Fibroblast of lung (primary cell): ENCODE results near the gene ITCH. TPM values are rescaled to one million over a fixed set of nuclear protein-coding genes. Genes with fewer than 3 reads are reported as not detected.
A peak's percentile ranks its signal among the peaks of the same experiment; 100 is the strongest.
"Not testable (repeated sequence)": the region's sequence is repeated elsewhere in the genome, so short reads cannot be mapped to it uniquely, and the experiment has no call there.

ENCODE experiments used
- DNase-seq, 2 donors: peaks; one replicate each; pipeline versions ENCODE4 v3.0.0 to v3.0.0-alpha.2; 2010; ENCODE audit warnings: low read depth in 2 of 2
- H2AFZ ChIP-seq: 2 replicates; pipeline ENCODE4 v1.5.1; 2012; ENCODE audit warnings: low read length, control low read depth, inconsistent platforms
- H3K27ac ChIP-seq: 2 replicates; pipeline ENCODE4 v1.5.1; 2011; ENCODE audit warnings: low read length, control low read depth; ENCODE audit not compliant: insufficient read depth
- H3K27me3 ChIP-seq: 2 replicates; pipeline ENCODE4 v1.5.1; 2011; ENCODE audit warnings: mild to moderate bottlenecking, low read length; ENCODE audit not compliant: control insufficient read depth, insufficient read depth
- H3K36me3 ChIP-seq: 2 replicates; pipeline ENCODE4 v1.5.1; 2011; ENCODE audit warnings: low read length; ENCODE audit not compliant: control insufficient read depth, insufficient read depth
- H3K4me1 ChIP-seq: 2 replicates; pipeline ENCODE4 v1.5.1; 2011; ENCODE audit warnings: low read length; ENCODE audit not compliant: control insufficient read depth, insufficient read depth; ENCODE audit errors: extremely low read depth
- H3K4me2 ChIP-seq: 2 replicates; pipeline ENCODE4 v1.5.1; 2011; ENCODE audit warnings: low read length, control low read depth; ENCODE audit not compliant: insufficient read depth; ENCODE audit errors: extremely low read depth
- H3K4me3 ChIP-seq, 4 experiments: fragments of 200-600 bp in 1 of 4; sonication (generic) in 1 of 4; replicated peaks in 1 of 4; 2 replicates each; pipeline ENCODE4 v1.5.1; 2011 to 2016; ENCODE audit warnings: low read length in 4 of 4, low read depth in 3 of 4, mild to moderate bottlenecking in 3 of 4, control low read depth in 2 of 4, inconsistent platforms in 1 of 4, mixed read lengths in 1 of 4; ENCODE audit not compliant: insufficient read depth in 1 of 4; ENCODE audit errors: control extremely low read depth in 1 of 4
- H3K79me2 ChIP-seq: 2 replicates; pipeline ENCODE4 v1.5.1; 2012; ENCODE audit warnings: mild to moderate bottlenecking, low read length, inconsistent platforms; ENCODE audit not compliant: control insufficient read depth, insufficient read depth
- H3K9ac ChIP-seq: 2 replicates; pipeline ENCODE4 v1.5.1; 2011; ENCODE audit warnings: mild to moderate bottlenecking, low read length, control low read depth; ENCODE audit not compliant: insufficient read depth
- H3K9me3 ChIP-seq: 2 replicates; pipeline ENCODE4 v1.5.1; 2012; ENCODE audit warnings: low read depth, low read length; ENCODE audit not compliant: control insufficient read depth, insufficient read depth
- H4K20me1 ChIP-seq: 2 replicates; pipeline ENCODE4 v1.5.1; 2011; ENCODE audit warnings: low read length; ENCODE audit not compliant: control insufficient read depth, insufficient read depth; ENCODE audit errors: extremely low read depth
- EZH2 ChIP-seq: IDR thresholded peaks from 2 replicates; pipeline ENCODE4 v1.5.1; 2012; ENCODE audit warnings: low read length, control low read depth, mild to moderate bottlenecking; ENCODE audit errors: missing control alignments
- polyA plus RNA-seq, 2 donors: library from polyadenylated mRNA; depleted of rRNA in 1 of 2; stranded (reverse) in 1 of 2; unstranded in 1 of 2; fragments of >200 nt; gene quantifications; 2 replicates each; pipeline ENCODE4 v1.2.1, GENCODE V29; 2011 to 2012; ENCODE audit warnings: missing spikeins in 1 of 2
- total RNA-seq: library from RNA; depleted of rRNA; stranded (reverse); fragments of >200 nt; gene quantifications from 2 replicates; pipeline ENCODE4 v1.2.1, GENCODE V29; 2014
- TF ChIP-seq, protein P1 (sequence below), 2 donors: IDR thresholded peaks in 1 of 2; conservative IDR thresholded peaks in 1 of 2; 1 replicate in 1 of 2; 2 replicates in 1 of 2; pipeline ENCODE4 v1.5.1; 2011 to 2012; ENCODE audit warnings: low read length in 2 of 2, control low read depth in 1 of 2, inconsistent platforms in 1 of 2, low read depth in 1 of 2, mild to moderate bottlenecking in 1 of 2

The ITCH gene
- total and polyA plus RNA-seq, 2 donors (not counting 1 experiment from before 2014, with no cell fraction given) = 25.0 to 77.6 TPM

- Histone ChIP-seq H4K20me1 (no peaks in the 10 kb centered on the region), H3K4me3 (no peak overlapping the region), H3K9ac (no peak overlapping the region), H3K9me3 (no peaks in the 10 kb centered on the region), H2AFZ (no peak overlapping the region), H3K27ac (no peak overlapping the region), H3K27me3 (no peaks in the 10 kb centered on the region), H3K36me3 (no peaks in the 10 kb centered on the region), H3K79me2 (peaks cover 3% of the 10 kb centered on the region), H3K4me2 (no peak overlapping the region), H3K4me1 (peaks cover 3% of the 10 kb centered on the region)
- no peak for DNase-seq
- no peak for TF ChIP-seq EZH2
- TF ChIP-seq, protein P1, sequence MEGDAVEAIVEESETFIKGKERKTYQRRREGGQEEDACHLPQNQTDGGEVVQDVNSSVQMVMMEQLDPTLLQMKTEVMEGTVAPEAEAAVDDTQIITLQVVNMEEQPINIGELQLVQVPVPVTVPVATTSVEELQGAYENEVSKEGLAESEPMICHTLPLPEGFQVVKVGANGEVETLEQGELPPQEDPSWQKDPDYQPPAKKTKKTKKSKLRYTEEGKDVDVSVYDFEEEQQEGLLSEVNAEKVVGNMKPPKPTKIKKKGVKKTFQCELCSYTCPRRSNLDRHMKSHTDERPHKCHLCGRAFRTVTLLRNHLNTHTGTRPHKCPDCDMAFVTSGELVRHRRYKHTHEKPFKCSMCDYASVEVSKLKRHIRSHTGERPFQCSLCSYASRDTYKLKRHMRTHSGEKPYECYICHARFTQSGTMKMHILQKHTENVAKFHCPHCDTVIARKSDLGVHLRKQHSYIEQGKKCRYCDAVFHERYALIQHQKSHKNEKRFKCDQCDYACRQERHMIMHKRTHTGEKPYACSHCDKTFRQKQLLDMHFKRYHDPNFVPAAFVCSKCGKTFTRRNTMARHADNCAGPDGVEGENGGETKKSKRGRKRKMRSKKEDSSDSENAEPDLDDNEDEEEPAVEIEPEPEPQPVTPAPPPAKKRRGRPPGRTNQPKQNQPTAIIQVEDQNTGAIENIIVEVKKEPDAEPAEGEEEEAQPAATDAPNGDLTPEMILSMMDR (conservative IDR thresholded peaks at IDR 0.05 in 1 of 2, IDR thresholded peaks at IDR 0.05 in 1 of 2; ENCODE audit: low read depth in 1 of 2, low read length in 2 of 2) = no peak
Measured at GRCh38 chr20:34511891-34512265, 148.8 kb downstream of the ITCH start.

DNA sequence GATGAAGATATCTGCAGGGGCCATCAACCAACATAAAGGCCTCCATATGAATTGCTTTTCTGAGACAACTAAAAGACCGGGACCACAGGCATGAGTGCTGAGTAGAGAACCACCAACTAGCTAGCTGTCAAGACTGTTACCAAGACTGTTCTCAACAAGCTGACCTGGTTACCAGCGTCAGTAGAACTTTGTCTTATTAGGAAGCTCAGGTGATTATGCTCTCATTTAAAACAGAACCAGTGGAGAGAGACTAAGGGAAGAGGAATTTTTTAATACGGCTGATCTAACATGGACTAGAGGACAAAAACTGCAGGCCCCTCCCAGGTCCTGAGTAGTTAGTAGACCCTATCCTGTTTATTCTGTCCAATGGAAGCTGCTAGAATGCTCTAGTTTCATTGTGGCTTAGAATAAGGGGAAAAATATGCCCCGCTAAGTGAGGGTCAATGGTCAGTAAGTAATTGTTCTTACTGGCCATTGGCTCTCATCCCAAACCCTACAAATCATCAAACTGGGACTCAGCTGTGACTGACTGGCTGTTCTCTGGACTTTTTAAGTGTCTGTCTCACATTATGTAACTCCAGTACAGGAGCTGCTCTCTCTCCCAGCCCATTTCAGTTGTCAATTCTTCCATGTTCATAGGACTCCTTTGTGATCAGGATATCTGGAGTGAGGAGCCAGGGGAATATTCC is 149.3 kb downstream of the ITCH start:
- Histone ChIP-seq H3K4me3 (no peak overlapping the region), H3K27me3 (no peaks in the 10 kb centered on the region), H3K4me2 (no peak overlapping the region), H3K79me2 (peaks cover 9% of the 10 kb centered on the region), H4K20me1 (no peaks in the 10 kb centered on the region), H3K36me3 (no peaks in the 10 kb centered on the region), H3K27ac (peak overlapping the region; percentile 38), H3K4me1 (peaks cover 3% of the 10 kb centered on the region), H3K9ac (no peak overlapping the region), H2AFZ (no peak overlapping the region), H3K9me3 (no peaks in the 10 kb centered on the region)
- peak; percentile 18 to 33 for DNase-seq
- no peak for TF ChIP-seq EZH2
- TF ChIP-seq, protein P1 (conservative IDR thresholded peaks at IDR 0.05 in 1 of 2, IDR thresholded peaks at IDR 0.05 in 1 of 2; ENCODE audit: low read depth in 1 of 2, low read length in 2 of 2) = no peak

GRCh38 chr20:34512955-34513419 is 149.9 kb downstream of the ITCH start:
- peak overlapping the region; percentile 38 for H3K27ac ChIP-seq
- no peaks in the 10 kb centered on the region for H4K20me1 ChIP-seq
- DNase-seq = no peak
- H3K27me3 ChIP-seq = no peaks in the 10 kb centered on the region
- H3K79me2 ChIP-seq = peaks cover 14% of the 10 kb centered on the region
- no peak overlapping the region for H3K9ac ChIP-seq
- TF ChIP-seq, protein P1 (conservative IDR thresholded peaks at IDR 0.05 in 1 of 2, IDR thresholded peaks at IDR 0.05 in 1 of 2; ENCODE audit: low read depth in 1 of 2, low read length in 2 of 2) = no peak
- TF ChIP-seq EZH2 = no peak
- H3K4me2 ChIP-seq = no peak overlapping the region
- H2AFZ ChIP-seq = no peak overlapping the region
- no peaks in the 10 kb centered on the region for H3K9me3 ChIP-seq
- no peak overlapping the region for H3K4me3 ChIP-seq
- no peaks in the 10 kb centered on the region for H3K36me3 ChIP-seq
- H3K4me1 ChIP-seq = peaks cover 3% of the 10 kb centered on the region

DNA sequence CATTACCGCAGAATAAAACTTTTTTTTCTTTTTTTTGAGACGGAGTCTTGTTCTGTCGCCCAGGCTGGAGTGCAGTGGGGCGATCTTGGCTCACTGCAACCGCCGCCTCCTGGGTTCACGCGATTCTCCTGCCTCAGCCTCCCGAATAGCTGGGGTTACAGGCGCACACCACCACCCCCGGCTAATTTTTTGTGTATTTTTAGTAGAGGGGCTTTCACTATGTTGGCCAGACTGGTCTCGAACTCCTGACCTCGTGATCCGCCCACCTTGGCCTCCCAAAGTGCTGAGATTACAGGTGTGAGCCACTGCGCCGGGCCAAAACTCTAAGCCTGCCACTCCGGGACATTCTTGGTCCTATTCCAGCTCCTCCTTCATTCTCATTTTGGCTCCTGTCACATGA is 151.0 kb downstream of the ITCH start:
- not testable (repeated sequence) for H3K27ac ChIP-seq

More for the DNA sequence above, 151.0 kb downstream of the ITCH start:
- not testable (repeated sequence) for H3K9me3 ChIP-seq, H3K4me3 ChIP-seq, H3K4me2 ChIP-seq, H4K20me1 ChIP-seq, H3K36me3 ChIP-seq, H3K9ac ChIP-seq, H3K4me1 ChIP-seq, H3K27me3 ChIP-seq, H2AFZ ChIP-seq, DNase-seq
- H3K79me2 ChIP-seq = peaks cover 25% of the 10 kb centered on the region
